ENCODE data around the gene TINAG.
"Not testable (repeated sequence)": the region's sequence is repeated elsewhere in the genome, so short reads cannot be mapped to it uniquely, and the experiment has no call there.

The TINAG gene

DNA sequence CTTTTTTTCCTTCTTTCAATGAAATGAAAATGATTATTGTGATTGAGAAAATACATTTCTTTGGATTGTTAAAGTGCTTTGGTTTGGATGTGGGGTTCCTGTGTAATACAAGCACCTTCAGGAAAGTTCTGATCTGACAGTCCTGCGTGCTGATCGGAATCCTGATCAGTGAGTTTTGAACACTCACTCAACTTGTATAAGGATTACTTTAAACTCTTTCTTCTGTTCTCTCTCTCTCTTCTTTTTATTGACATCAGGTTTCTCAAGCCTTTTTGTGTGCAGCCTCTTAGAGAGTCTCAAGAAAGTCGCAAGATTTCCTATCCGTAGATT is 710 bp downstream of the TINAG start:
- DNase-seq, result no peak

DNA sequence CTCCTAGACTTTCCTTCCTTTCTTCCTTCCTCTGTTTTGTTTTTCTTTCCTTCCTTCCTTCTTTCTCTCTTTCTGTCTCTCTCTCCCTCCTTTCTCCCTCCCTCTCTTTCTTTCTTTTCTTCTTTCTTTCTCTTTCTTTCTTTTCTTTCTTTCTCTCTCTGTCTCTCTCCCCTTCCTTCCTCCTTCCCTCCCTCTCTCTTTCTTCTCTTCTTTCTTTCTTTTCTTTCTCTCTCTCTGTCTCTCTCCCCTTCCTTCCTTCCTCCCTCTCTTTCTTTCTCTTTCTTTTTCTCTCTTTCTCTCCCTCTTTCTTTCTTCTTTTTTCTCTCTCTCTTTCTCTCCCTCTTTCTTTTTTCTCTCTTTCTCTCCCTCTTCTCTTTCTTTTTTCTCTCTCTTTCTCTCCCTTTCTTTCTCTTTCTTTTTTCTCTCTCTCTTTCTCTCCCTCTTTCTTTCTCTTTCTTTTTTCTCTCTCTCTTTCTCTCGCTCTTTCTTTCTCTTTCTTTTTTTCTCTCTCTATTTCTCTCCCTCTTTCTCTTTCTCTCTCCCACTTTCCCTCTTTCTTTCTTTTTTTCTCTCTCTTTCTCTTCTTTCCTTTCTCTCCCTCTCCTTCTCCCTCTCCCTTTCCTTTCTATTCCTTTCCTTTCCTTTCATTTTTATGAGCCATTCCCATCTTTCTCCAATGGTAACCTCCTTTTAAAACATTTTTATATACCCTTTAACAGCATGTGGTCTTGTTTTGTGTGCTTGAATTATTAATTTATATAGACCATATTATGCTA is 2.3 kb downstream of the TINAG start:
- no peak for DNase-seq

DNA sequence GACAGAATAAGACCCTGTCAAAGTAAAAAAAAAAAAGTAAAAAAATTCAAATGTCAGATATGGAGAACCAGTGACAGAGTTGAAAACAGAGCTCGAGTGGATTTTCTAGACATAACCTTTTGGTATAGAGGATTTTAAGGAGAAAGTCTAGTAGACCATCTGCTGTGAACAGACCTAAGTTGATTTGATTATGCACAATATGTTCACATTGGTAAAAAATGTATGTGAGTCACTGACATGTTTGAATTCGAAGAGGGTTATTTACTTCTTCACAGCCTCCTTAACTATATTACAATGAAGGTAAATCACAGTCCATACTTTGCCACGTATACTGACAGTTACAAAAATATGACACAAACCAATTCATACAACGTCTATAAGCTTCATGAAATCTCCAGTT is 7.4 kb downstream of the TINAG start:
- DNase-seq, result no peak

DNA sequence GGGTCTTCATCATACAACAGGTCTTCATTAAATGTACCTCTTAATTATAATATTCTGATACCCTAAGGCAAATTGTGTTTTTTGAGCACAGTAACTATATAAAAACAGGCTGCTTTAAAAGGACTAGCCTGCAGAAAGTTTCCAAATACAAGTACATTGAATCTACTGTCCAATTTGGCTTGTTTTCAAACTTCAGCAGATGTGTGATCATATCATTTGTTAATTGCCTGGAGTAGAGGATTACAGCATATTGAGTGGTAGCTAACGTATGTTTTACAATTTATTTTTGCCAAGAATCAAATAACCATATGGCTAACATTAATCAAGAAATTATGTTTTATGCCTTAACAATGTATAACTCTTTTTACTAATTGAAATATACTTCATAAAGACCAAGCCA is 12.6 kb downstream of the TINAG start:
- no peak for DNase-seq

DNA sequence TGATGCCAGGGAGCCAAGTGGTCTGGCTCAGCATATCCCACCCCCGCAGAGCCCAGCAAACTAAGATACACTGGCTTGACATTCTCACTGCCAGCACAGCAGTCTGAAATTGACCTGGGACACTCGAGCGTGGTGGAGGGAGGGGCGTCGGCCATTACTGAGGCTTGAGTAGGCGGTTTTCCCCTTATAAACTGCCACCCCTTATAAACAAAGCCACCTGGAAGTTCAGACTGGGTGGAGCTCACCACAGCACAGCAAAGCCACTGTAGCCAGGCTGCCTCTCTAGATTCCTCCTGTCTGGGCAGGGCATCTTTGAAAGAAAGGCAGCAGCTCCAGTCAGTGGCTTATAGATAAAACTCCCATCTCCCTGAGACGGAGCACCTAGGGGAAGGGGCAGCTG is 19.4 kb downstream of the TINAG start:
- no peak for DNase-seq

DNA sequence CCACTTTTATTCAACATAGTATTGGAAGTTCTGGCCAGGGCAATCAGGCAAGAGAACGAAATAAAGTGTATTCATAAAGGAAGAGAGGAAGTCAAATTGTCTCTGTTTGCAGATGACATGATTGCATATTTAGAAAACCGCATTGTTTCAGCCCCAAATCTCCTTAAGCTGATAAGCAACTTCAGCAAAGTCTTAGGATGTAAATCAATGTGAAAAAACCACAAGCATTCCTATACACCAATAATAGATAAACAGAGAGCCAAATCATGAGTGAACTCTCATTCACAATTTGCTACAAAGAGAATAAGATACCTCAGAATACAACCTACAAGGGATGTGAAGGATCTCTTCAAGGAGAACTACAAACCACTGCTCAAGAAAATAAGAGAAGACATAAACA is 23.3 kb downstream of the TINAG start:
- DNase-seq, result not testable (repeated sequence)

DNA sequence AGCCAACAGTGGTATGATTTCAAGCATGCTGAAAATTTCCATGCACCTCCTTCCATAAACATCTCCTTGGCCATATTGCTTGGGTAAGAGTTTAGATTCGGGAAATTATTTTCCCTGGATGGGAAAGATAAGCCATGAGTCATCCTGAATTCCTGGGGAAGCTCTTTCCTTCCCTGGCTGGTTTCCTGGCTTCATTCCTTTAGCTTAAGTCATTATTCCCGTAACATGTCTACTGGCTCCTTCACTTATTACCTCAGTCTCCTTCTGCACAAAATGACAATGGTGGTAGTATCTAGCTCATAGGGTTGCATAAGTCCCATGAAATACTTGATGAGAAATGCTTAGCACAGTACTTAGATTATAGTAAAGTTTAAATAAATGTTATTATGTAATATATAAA is 27.6 kb downstream of the TINAG start:
- DNase-seq, result no peak

DNA sequence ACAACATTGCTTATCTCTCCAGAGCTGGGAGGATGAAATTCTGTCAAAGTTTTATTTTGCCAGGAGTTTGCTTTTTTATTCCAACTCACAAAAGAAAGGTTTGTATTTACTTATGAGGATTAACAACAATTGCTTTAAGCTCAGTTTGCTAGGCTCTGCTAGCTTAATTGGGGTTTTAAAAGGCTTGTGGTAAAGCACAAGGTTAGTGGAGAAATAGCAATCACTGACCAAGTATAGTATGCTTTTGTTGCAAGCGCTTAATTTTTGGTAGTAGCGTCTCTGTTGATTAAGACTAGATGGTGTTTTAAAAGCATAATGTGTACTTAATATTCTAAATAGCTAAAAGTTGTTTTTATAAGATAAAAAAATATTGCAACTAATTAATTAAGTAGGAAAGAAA is 45.7 kb downstream of the TINAG start:
- no peak for DNase-seq

DNA sequence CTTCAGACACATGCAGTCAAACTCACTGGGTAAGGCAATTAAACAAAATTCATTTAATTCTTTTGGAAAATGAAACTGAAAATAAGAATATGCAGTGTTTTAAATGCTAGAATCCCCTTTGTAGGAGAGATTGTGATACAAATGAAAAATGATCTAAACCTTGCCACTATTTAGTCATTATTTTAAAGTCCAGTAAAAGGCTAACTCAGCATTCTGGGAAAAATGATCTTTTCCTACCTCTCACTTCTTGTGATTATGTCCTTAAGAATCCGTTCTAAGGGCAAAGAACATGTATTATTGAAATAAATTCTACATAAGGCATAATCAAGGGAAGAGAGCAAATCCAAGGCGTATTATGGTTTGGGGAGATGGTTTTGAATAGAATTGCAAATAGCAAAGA is 46.4 kb downstream of the TINAG start:
- no peak for DNase-seq

DNA sequence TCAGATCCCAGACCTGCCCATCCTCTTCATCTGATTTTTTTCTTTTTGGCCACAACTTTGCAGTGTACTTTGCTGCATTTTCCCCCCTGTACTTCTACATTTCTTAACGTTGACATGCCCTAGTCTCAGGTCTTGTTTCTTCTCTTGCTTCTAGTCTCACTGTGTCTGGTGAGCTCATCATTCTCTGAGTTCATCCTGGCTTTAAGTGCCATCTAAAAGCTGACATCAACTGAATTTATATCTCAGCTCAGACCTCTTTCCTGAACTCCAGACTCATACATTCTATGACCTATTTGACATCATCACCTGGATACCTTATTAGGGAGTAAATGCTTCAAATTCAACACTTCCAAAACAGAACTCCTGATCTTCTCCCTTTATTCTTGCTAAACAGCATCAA is 48.9 kb downstream of the TINAG start:
- no peak for DNase-seq

DNA sequence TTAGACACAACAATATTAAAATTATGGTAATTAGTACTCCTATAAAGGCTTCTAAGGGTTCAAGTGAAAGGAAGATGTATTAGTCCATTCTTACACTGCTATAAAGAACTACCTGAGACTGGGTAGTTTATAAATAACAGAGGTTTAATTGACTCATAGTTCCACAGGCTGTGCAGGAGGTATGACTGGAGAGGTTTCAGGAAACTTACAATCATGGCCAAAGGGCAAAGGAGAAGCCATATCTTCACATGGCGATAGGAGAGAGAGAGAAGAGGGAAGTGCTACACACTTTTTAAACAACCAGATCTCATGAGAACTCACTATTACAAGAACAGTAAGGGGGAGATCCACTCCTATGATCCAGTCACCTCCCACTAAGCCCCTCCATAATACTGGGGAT is 52.9 kb downstream of the TINAG start:
- DNase-seq, result no peak

DNA sequence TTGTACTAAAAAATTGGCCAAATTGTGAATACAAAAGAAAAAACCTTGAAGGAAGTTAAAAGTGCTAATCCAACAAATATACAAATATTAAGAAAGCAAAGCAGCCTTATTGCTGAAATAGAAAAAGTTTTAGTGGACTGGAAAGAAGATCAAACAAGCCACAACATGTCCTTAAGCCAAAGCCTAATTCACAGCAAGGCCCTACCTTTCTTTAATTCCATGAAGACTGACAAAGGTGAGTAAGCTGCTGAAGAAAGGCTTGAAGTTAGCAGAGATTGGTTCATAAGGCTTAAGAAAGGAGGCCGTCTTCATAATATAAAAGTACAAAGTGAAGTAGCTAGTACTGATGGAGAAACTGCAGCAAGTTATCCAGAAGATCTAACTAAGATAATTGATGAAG is 53.5 kb downstream of the TINAG start:
- DNase-seq, result no peak

DNA sequence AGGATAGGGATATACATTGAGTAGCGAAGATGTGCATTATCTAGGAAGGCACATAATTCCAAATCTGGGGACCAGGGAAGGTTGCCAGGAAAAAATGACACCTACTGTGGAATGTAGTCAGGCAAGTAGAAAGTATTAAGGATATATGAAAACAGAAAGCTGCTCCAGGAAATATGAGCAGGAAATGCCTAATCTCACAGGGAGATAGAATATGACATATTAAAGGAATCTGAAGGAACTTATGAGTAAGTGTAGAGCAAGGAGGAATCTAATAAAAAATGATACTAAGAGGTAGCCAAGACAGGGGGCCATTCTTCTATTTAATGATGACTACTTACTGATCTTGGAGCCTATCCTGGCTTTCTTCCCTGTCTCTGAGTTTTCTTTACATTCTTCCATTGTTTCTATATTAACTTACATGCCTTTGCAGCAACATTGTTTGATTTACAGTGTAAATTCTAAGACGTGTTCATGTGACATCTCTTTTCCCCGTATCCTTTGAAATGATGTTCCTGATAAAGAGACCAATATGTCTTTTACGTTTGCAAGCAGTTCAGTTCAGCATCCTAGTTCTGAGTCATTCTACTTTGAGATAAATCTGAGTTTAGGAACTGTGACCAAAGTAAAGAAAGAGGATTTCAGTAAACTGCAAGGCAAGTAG is 58.6 kb downstream of the TINAG start:
- DNase-seq, result no peak

DNA sequence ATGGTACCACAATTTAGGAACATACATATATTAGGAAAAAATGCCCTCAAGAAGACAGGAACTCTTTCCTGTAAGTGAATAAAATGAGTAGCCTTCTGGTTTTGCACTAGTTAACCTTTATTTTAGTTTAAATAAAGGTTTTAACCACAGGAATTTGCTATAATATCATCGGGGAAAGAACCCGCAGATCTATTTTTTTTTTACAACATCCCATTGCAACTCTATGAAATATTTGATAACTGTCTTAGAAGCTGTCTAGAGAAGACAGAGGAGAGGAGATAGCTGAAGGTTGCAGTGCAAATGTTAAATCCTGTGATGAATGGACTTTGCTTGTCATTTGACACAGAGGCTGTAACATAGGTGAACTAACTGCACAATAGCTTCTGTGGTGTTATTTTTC is 69.5 kb downstream of the TINAG start:
- DNase-seq, result no peak

DNA sequence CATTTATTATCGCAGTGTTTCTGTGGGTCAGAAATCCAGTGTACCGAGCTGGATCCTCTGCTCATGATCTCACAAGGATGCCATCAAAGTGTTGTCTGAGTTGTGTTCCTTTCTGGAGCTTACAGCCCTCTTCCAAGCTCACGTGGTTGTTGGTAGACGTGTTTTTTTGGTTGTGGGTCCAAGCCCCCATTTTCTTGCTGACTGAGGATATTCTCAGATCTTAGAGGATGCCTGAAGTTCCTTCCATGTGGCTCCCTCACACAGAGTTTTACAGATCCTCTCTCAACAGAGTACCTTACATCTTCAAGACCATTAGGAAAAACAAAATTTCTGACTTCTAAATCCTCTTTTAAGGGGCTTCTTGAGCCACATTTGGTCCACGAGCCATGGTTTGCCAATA is 78.1 kb downstream of the TINAG start:
- DNase-seq, result no peak

DNA sequence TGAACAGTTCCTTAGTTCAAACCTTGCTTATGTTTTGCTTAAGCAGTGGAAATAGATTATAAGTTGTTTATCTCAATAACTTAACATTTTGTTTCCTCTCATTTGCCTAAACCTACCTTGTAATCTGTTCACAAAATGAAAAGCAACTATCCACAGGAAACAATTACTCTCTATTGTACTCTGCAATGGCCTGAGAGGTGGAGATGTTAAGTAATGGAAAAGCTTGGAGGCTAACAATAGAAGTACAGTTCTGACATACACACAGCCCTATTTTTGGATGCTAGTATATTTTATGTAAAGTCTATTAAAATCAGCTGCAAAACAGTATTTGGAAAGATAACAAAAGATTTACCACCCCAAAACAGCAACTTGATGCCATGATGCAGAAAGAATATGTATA is 82.1 kb downstream of the TINAG start:
- no peak for DNase-seq

DNA sequence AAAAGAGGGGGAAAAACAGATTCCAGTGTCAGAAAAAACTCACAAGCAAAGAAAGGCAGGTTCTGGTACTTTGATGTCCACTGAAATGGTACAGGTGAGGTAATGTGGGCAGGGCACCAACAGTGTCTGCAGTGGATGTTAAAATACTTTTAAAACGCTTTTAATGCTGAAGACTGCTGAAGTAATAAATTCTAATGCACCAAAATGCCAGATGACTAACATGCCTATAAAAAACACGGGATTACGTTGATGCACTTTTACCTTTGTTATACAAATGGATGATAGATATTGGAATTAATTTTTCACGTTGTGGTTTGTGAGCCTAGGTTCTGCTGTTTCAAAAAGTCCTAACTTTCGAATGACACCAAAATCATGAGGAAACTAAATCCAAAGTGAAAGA is 83.3 kb downstream of the TINAG start:
- no peak for DNase-seq

DNA sequence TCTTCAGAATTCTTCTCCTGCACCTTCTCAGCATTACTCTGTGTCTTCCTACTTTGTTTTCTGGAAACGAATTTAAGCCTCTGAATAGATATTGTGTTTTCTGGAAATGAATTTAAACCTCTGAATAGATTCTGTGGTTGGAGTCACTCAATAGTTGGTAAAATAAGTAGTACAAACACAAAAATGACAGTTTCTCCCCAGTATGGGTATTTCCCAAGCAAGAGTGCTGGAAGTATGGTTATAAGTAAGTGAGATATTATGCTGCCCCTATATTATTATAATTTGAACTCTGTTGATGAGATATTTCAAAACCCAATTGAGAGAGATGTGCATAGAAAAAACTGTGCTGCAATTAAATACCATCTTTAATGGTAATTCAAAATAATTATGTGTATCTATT is 94.9 kb downstream of the TINAG start:
- DNase-seq, result no peak

DNA sequence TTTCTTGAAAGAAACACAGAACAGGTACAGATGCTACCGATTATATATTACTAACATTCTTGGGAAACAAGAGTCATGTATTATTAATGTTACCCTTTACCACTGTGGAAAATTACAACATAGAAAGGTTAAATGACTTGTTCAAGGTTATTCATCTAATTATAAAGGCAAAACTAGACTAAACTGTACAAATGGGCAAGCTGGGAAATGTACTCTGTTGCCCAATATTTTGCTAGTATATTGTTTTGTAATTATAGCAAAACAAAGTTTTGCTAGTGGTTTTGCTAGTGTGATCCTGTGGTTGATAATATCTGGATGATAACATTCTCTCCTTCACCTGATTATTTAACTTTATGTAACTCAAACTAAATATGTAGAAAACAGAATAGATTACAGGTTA is 96.5 kb downstream of the TINAG start:
- DNase-seq, result no peak

DNA sequence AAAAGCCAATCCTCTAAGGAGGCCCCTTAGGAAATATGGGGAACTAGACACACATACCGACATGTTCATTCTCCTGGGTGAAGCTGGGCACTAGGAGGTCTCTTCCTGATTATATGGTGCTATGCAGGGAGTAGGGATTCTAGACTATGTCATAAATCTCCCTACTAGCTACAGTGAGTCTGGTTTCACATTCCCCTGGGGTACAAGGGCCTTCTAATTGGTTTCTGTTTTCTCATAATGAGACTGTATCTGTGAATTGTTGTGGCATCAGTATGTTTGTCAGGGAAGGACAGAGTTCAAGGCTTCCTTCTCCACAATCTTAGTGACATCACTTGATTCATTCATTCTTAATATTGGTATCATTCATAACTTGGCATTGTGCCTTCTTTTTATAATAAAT is 103.5 kb downstream of the TINAG start:
- DNase-seq, result no peak

DNA sequence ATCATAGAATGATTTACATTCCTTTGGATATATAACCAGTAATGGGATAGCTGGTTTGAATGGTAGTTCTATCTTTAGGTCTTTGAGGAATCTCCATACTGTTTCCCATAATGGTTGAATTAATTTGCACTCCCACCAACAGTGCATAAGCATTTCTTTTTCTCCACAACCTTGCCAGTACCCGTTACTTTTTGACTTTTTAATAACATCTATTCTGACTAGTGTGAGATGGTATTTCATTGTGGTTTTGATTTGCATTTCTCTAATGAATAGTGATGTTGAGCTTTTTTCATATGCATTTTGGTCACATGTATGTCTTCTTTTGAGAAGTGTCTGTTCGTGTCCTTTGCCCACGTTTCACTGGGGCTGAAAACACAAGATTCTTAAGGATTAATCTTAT is 107.3 kb downstream of the TINAG start:
- no peak for DNase-seq

DNA sequence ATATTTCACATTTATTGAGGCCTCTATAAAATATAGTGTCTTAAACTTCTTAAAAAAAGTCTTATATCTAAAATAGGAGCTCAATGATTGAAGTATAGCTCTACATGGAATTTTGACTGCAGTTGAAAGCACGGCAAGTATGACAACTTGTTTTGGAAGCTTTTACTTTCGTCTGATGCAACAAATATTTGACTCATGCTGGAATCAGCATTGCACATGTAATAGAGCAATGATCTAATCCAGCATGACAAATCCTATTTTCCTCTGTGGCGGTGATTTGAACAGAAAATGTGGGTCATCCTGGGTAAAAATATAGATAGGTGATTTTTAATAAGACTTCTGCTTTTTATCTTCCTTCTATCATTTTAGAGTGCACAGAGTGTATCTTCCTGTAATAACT is 111.6 kb downstream of the TINAG start:
- no peak for DNase-seq

DNA sequence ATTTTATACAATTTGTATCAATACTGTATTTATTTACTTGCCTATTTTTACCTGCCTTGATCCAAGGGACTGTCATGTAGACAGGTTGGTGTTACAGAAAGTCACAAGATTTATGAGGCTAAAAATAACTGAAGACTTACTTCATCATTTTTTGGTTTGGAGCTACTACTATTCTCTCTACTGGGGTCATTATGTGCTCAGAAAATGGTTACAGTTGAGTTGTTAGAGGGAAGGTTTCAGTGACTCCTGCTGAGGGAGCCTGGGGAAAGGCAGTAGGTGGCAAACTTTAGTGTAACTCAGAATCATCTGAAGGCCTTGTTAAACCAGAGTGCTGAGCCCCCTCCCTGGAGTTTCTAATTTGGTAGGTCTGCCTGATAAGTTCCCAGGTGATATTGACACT is 118.8 kb downstream of the TINAG start:
- no peak for DNase-seq

DNA sequence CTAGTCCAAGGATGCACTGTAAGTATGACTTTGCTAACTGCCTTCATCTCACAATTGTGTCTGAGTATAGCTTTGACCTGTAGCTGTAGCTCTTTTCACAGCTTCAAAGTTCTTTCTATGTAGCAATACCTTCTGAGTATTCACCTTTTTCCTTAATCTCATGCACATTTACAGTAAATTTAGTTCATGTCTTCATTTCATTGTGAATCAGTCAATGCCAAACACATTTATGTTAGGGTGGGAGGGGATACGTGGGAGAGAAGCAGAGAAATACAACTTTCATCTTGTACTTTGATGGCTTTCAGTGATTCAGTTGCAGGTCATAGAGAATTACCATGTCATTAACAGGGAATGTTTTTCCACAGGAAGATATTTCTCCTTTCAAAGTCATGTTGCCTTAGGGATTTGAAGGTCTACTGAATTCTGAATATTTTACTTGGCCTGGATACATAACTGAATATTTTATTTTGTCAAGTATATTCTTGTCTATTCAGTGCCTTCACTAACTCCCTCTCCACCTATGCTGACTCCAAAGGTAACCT is 119.2 kb downstream of the TINAG start:
- no peak for DNase-seq

DNA sequence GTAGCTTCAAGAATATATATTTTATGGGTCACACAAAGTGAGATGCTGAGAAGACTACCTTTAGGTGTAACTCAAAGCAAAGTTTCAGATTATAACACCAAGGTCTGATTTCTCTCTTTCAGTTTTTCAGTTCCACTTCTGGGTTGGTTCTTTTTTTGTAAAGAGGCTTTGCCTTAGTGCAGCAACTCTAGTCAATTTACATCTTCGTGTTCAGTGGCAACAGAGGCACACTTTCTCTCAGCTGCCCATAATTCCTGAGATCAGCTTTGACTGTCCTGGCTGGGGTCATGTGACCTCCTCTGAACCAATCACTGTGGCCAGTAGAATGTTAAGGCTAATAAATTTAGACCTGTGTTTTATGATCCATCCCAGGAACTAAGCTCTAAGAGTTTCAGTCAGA is 120.2 kb downstream of the TINAG start:
- no peak for DNase-seq
